Neural cell (in vitro differentiated cells): ENCODE results near the gene SIDT1. TPM values are rescaled to one million over a fixed set of nuclear protein-coding genes. Genes with fewer than 3 reads are reported as not detected.

Source experiments
- H2AFZ ChIP-seq: fragments of 200-600, 300-800 bp; sonication (generic), shearing (Covaris generic); 2 replicates; pipeline ENCODE4 v1.6.0; 2014; ENCODE audit warnings: low read depth, mild to moderate bottlenecking, antibody characterized with exemption, low read length, moderate library complexity
- H3F3A ChIP-seq: fragments of 200-600 bp; shearing (Covaris generic); 2 replicates; pipeline ENCODE4 v1.6.1; 2016; ENCODE audit warnings: mild to moderate bottlenecking, moderate library complexity, mixed read lengths, antibody characterized with exemption, low read length; ENCODE audit not compliant: insufficient read depth, poor library complexity, severe bottlenecking
- H3K27ac ChIP-seq: fragments of 200-600, 300-800 bp; sonication (generic), shearing (Covaris generic); 2 replicates; pipeline ENCODE4 v1.5.1; 2014; ENCODE audit warnings: mild to moderate bottlenecking, low read length, moderate library complexity
- H3K27me3 ChIP-seq: fragments of 300-800, 200-600 bp; sonication (generic), shearing (Covaris generic); 2 replicates; pipeline ENCODE4 v1.6.0; 2014; ENCODE audit warnings: mild to moderate bottlenecking, low read depth, low read length, moderate library complexity; ENCODE audit not compliant: insufficient read depth
- H3K36me3 ChIP-seq: fragments of 300-800, 200-600 bp; sonication (generic), shearing (Covaris generic); 2 replicates; pipeline ENCODE4 v1.5.1; 2014; ENCODE audit warnings: mild to moderate bottlenecking, antibody characterized with exemption, low read length, moderate library complexity; ENCODE audit not compliant: insufficient read depth
- H3K4me2 ChIP-seq: fragments of 300-800, 200-600 bp; sonication (generic), shearing (Covaris generic); 2 replicates; pipeline ENCODE4 v1.6.0; 2014; ENCODE audit warnings: mild to moderate bottlenecking, low read length
- H3K4me3 ChIP-seq: fragments of 300-800, 200-600 bp; sonication (generic), shearing (Covaris generic); 2 replicates; pipeline ENCODE4 v1.5.1; 2014; ENCODE audit warnings: mild to moderate bottlenecking, low read length, moderate library complexity
- H3K79me2 ChIP-seq: fragments of 200-600 bp; shearing (Covaris generic); replicated peaks from 2 replicates; pipeline ENCODE4 v1.6.0; 2014; ENCODE audit warnings: mild to moderate bottlenecking, low read length, moderate library complexity; ENCODE audit not compliant: insufficient read depth
- H3K9ac ChIP-seq: fragments of 300-800, 200-600 bp; sonication (generic), shearing (Covaris generic); 2 replicates; pipeline ENCODE4 v1.6.1; 2016; ENCODE audit warnings: mild to moderate bottlenecking, low read length, mixed read lengths
- H3K9me2 ChIP-seq: fragments of 200-600 bp; shearing (Covaris generic); 2 replicates; pipeline ENCODE4 v1.6.1; 2016; ENCODE audit warnings: mild to moderate bottlenecking, low read length, mixed read lengths; ENCODE audit not compliant: insufficient read depth
- H3K9me3 ChIP-seq: fragments of 200-600, 300-800 bp; sonication (generic), shearing (Covaris generic); 2 replicates; pipeline ENCODE4 v1.6.1; 2016; ENCODE audit warnings: mild to moderate bottlenecking, mixed run types, low read length, moderate library complexity, mixed read lengths
- H4K20me1 ChIP-seq: fragments of 200-600 bp; shearing (Covaris generic); 2 replicates; pipeline ENCODE4 v1.6.1; 2016; ENCODE audit warnings: mild to moderate bottlenecking, mixed run types; ENCODE audit not compliant: insufficient read depth
- CTCF ChIP-seq: fragments of 450-650 bp; IDR thresholded peaks from 2 replicates; pipeline ENCODE4 v1.5.1; 2014; ENCODE audit warnings: antibody characterized with exemption, mild to moderate bottlenecking, moderate library complexity; ENCODE audit not compliant: poor library complexity, severe bottlenecking
- EP300 ChIP-seq: fragments of 450-650 bp; conservative IDR thresholded peaks from 2 replicates; pipeline ENCODE4 v1.6.1; 2014; ENCODE audit warnings: antibody characterized with exemption, mild to moderate bottlenecking, moderate library complexity; ENCODE audit not compliant: poor library complexity, severe bottlenecking
- MXI1 ChIP-seq: fragments of 450-650 bp; conservative IDR thresholded peaks from 2 replicates; pipeline ENCODE4 v1.6.1; 2014; ENCODE audit warnings: antibody characterized with exemption, mild to moderate bottlenecking; ENCODE audit not compliant: poor library complexity, severe bottlenecking
- POLR2AphosphoS5 ChIP-seq: IDR thresholded peaks from 2 replicates; pipeline ENCODE4 v1.6.1; 2012
- RAD21 ChIP-seq: fragments of 450-650 bp; conservative IDR thresholded peaks from 2 replicates; pipeline ENCODE4 v1.6.1; 2014; ENCODE audit warnings: antibody characterized with exemption, mild to moderate bottlenecking, moderate library complexity
- REST ChIP-seq: IDR thresholded peaks from 2 replicates; pipeline ENCODE4 v1.6.1; 2012; ENCODE audit warnings: borderline replicate concordance
- SMC3 ChIP-seq: fragments of 450-650 bp; conservative IDR thresholded peaks from 2 replicates; pipeline ENCODE4 v1.6.1; 2014; ENCODE audit warnings: antibody characterized with exemption, mild to moderate bottlenecking, moderate library complexity; ENCODE audit not compliant: poor library complexity
- TAF1 ChIP-seq: IDR thresholded peaks from 2 replicates; pipeline ENCODE4 v1.6.1; 2012; ENCODE audit warnings: low read depth
- polyA plus RNA-seq: library from polyadenylated mRNA; depleted of rRNA; stranded (reverse); fragments of >200 nt; gene quantifications from 2 replicates; pipeline ENCODE4 v1.2.3, GENCODE V29; 2014

Gene SIDT1
- polyA plus RNA-seq, 1 donor from 2014 or later = 0.22 TPM

- TF ChIP-seq EP300 (no peak), SMC3 (no peak), TAF1 (no peak), POLR2AphosphoS5 (no peak), REST (no peak), RAD21 (no peak), CTCF (no peak), MXI1 (no peak)
Observed at GRCh38 chr3:113551820-113552219, 19.5 kb downstream of the SIDT1 start.

GRCh38 chr3:113552851-113553250, 20.5 kb downstream of the SIDT1 start:
- H3K4me3 ChIP-seq = no peak overlapping the region
- H3K9me3 ChIP-seq = no peaks in the 10 kb centered on the region
- TF ChIP-seq TAF1 = no peak
- no peak for TF ChIP-seq CTCF
- no peak for TF ChIP-seq POLR2AphosphoS5
- H3K9me2 ChIP-seq = no peaks in the 10 kb centered on the region
- H3K79me2 ChIP-seq = no peaks in the 10 kb centered on the region
- no peaks in the 10 kb centered on the region for H3F3A ChIP-seq
- no peaks in the 10 kb centered on the region for H3K36me3 ChIP-seq
- H2AFZ ChIP-seq = no peak overlapping the region
- no peak overlapping the region for H3K9ac ChIP-seq
- no peaks in the 10 kb centered on the region for H4K20me1 ChIP-seq
- H3K4me2 ChIP-seq = no peak overlapping the region
- no peak overlapping the region for H3K27ac ChIP-seq
- no peaks in the 10 kb centered on the region for H3K27me3 ChIP-seq

More at GRCh38 chr3:113551820-113552219, 19.5 kb downstream of the SIDT1 start:
- no peak overlapping the region for H2AFZ ChIP-seq
- H3K27ac ChIP-seq = no peak overlapping the region
- H3K36me3 ChIP-seq = no peaks in the 10 kb centered on the region
- no peaks in the 10 kb centered on the region for H3K9me3 ChIP-seq
- no peak overlapping the region for H3K4me3 ChIP-seq
- H4K20me1 ChIP-seq = no peaks in the 10 kb centered on the region
- no peaks in the 10 kb centered on the region for H3K79me2 ChIP-seq
- H3K4me2 ChIP-seq = no peak overlapping the region
- no peaks in the 10 kb centered on the region for H3K9me2 ChIP-seq
- H3K9ac ChIP-seq = no peak overlapping the region
- no peaks in the 10 kb centered on the region for H3K27me3 ChIP-seq
- no peaks in the 10 kb centered on the region for H3F3A ChIP-seq
